ENCODE measurements around the gene MON1B. TPM values are rescaled to one million over a fixed set of nuclear protein-coding genes. Genes with fewer than 3 reads are reported as not detected.

Gene MON1B
- total RNA-seq, 4 donors from 2014 or later = 24.1 to 51.4 (median 40.7) TPM

DNA sequence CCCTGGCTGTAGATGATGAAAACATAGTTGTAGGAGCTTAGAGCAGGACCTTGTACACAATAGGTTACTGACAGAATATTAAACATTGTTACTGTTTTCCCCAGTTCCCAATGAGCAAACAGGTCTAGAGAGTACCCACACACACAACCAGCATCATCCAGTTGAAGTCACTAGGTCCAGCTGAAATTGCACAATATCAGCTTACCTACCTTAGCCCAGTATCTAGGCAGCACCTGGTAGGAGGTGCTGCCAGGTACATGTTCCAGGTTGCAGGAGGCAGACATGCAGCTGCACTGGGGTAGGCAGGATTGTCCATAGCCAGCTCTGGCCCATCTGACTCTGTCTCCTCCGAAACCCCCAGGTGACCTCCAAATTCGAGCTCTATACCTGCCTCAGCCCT is 6.8 kb downstream of the MON1B start:
- 100% methylated on average over 2 of the region's 2 CpGs for WGBS, 2 donors
- intact Hi-C loops (cut with DNase I) = no loop called here
- H3K36me3 ChIP-seq = peaks cover 44 to 46% of the 10 kb centered on the region in 2 donors
- peaks cover 0 to 4% of the 10 kb centered on the region in 2 donors for H3K4me1 ChIP-seq
- H3K27ac ChIP-seq = no peak overlapping the region
- H3K9me3 ChIP-seq = no peaks in the 10 kb centered on the region
- H3K4me3 ChIP-seq (replicated peaks in 1 of 3) = no peak overlapping the region
- DNase-seq = no peak
- TF ChIP-seq, protein P1, sequence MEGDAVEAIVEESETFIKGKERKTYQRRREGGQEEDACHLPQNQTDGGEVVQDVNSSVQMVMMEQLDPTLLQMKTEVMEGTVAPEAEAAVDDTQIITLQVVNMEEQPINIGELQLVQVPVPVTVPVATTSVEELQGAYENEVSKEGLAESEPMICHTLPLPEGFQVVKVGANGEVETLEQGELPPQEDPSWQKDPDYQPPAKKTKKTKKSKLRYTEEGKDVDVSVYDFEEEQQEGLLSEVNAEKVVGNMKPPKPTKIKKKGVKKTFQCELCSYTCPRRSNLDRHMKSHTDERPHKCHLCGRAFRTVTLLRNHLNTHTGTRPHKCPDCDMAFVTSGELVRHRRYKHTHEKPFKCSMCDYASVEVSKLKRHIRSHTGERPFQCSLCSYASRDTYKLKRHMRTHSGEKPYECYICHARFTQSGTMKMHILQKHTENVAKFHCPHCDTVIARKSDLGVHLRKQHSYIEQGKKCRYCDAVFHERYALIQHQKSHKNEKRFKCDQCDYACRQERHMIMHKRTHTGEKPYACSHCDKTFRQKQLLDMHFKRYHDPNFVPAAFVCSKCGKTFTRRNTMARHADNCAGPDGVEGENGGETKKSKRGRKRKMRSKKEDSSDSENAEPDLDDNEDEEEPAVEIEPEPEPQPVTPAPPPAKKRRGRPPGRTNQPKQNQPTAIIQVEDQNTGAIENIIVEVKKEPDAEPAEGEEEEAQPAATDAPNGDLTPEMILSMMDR (IDR thresholded peaks at IDR 0.05) = no peak
- no peak for TF ChIP-seq POLR2A (IDR thresholded peaks at IDR 0.05)
- no peaks in the 10 kb centered on the region for H3K27me3 ChIP-seq

DNA sequence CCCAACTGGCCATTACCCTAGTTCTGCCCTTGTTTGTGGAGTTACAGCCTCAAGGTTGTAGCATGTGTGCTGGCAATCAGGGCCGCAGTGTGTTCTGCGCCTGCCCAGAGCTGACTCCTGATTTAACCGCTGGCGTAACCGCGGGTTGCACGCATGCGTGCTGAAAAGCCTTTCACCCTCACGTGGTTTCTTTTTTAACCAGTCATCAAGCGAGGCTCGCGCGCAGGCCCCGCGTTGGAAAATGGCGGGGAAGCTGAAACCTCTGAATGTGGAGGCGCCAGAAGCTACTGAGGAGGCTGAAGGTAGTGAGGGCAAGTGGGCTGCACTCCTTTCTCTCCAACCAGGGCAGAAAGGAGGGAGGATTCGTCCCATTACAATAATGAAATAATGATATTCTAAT is 8.2 kb downstream of the MON1B start, which contains the start of gene SYCE1L:
Gene SYCE1L, plus strand, starts transcription at position 198 of the 400 bp plus-strand sequence. Its CDS starts 44 bp downstream, at position 242.
- Histone ChIP-seq H3K4me3 (replicated peaks in 1 of 3) (no peak within 1 kb of the TSS), H3K36me3 (peaks cover 42% of the 10 kb centered on the region in 2 donors), H3K27ac (no peak within 1 kb of the TSS), H3K9me3 (no peaks in the 10 kb centered on the region), H3K27me3 (no peaks in the 10 kb centered on the region), H3K4me1 (no peaks in the 10 kb centered on the region)
- WGBS, 2 donors = 95 to 97% methylated on average over 18 of the region's 18 CpGs
- DNase-seq = no peak
- TF ChIP-seq, protein P1 (IDR thresholded peaks at IDR 0.05) = no peak
- no peak for TF ChIP-seq POLR2A (IDR thresholded peaks at IDR 0.05)
- intact Hi-C loops (cut with DNase I) = no loop called here

DNA sequence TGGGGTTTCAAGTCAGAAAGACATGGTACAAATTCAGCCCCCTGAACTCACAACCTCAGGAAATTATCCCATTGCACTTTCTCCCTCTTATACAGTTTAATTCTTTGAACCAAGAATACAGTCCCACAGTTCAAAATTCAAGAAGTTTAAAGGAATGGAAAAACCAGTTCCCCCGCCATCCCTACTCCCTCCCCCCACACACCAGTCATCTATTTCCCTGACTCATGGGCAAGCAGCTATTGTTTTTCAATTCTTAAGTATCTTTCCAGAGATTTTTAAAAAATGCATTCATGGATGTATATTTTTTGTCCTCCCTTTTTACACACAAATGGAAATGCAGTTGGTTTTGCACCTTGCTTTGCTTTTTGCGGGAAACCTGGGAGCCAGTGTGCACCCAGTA is 15.5 kb downstream of the MON1B start:
- intact Hi-C loops (cut with DNase I) = no loop called here
- Histone ChIP-seq H3K27ac (no peak overlapping the region), H3K36me3 (no peaks in the 10 kb centered on the region), H3K9me3 (no peaks in the 10 kb centered on the region), H3K4me1 (no peaks in the 10 kb centered on the region), H3K27me3 (no peaks in the 10 kb centered on the region), H3K4me3 (replicated peaks in 1 of 3) (no peak overlapping the region)
- TF ChIP-seq, protein P1 (IDR thresholded peaks at IDR 0.05) = no peak
- TF ChIP-seq POLR2A (IDR thresholded peaks at IDR 0.05) = no peak
- 87 to 94% methylated on average over 2 of the region's 2 CpGs for WGBS, 2 donors
- DNase-seq = no peak

DNA sequence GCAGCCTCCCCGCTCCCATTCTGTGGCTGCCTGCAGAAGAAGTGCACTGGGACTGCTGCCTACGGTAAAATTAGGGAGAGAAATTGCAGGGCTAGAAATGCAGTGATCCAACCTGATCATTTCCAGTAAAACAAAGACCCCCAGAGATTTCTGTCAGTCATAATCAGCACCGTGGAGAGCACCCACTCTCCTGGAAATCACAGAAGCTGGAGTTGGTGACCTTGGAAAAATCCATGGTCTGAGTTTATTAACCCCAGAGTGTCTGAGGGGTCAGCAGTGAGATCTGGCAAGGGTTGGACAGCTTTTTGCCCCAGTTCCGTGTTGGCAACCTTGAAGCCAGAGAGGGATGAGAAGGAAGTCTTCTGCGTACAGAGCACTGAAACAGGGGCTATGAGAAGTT is 16.0 kb downstream of the MON1B start:
- H3K36me3 ChIP-seq = no peaks in the 10 kb centered on the region
- no peak for DNase-seq
- no peak for TF ChIP-seq POLR2A (IDR thresholded peaks at IDR 0.05)
- TF ChIP-seq, protein P1 (IDR thresholded peaks at IDR 0.05) = no peak
- H3K27ac ChIP-seq = no peak overlapping the region
- no peaks in the 10 kb centered on the region for H3K27me3 ChIP-seq
- H3K9me3 ChIP-seq = no peaks in the 10 kb centered on the region
- intact Hi-C loops (cut with DNase I) = no loop called here
- H3K4me1 ChIP-seq = peaks cover 0 to 4% of the 10 kb centered on the region in 2 donors
- 58 to 65% methylated on average over 5 of the region's 5 CpGs for WGBS, 2 donors
- H3K4me3 ChIP-seq (replicated peaks in 1 of 3) = no peak overlapping the region

DNA sequence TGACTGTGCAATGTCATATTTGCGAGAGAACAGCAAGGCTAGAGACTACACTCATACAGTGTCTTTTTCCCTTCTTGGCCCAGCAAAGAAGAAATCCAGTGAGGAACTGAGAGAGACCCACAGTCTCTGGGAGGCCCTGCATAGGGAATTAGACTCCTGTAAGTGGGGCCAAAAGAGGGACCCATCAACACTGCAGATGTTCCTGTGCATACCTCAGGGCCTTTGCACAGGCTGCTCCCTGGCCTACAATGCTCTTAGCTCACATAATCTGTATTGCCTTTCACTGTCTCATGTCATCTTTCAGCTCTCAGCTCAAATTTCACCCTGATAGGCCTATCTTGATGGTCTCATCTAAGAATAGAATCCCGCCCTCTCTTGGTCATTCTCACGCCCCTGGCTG is 17.4 kb downstream of the MON1B start:
- H3K4me3 ChIP-seq (replicated peaks in 1 of 3) = no peak overlapping the region
- no peak for TF ChIP-seq POLR2A (IDR thresholded peaks at IDR 0.05)
- TF ChIP-seq, protein P1 (IDR thresholded peaks at IDR 0.05) = no peak
- intact Hi-C loops (cut with DNase I) = no loop called here
- no peaks in the 10 kb centered on the region for H3K27me3 ChIP-seq
- H3K27ac ChIP-seq = no peak overlapping the region
- no peak for DNase-seq
- H3K36me3 ChIP-seq = no peaks in the 10 kb centered on the region
- no peaks in the 10 kb centered on the region for H3K9me3 ChIP-seq
- peaks cover 0 to 10% of the 10 kb centered on the region in 2 donors for H3K4me1 ChIP-seq
- 64 to 82% methylated on average over 3 of the region's 3 CpGs for WGBS, 2 donors

All from thyroid gland (tissue), 4 donors.